HG02943 (cell line): ENCODE results near the gene RAB10.
"Not testable (repeated sequence)": the region's sequence is repeated elsewhere in the genome, so short reads cannot be mapped to it uniquely, and the experiment has no call there.

ENCODE experiments used
- ATAC-seq: cut with Tn5 transposase; IDR thresholded peaks from one replicate; pipeline ENCODE4 v1.9.1; 2021; ENCODE audit warnings: mild to moderate bottlenecking, low read depth, moderate library complexity; ENCODE audit not compliant: unreplicated experiment

RAB10 gene

DNA sequence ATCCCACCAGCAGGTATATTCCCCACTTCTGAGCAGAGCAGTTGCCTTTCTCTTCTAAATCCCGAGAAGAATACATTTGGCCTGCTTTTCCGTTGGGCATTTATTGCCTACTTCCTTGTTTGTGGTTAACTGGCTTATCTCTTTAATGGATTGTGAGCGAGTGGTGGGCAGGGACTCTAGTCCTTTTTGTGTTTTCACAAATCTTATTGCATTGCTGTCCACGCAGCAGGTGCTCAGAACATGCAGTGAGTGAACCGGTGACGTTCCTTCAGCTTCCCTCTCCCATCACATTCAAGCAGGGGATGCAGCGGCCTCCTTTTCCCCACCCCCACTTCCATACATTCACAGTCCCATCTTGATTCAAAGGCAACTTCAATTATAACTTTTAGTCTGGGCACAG, 110.1 kb downstream of the RAB10 start:
- ATAC-seq: no peak

GRCh38 chr2:26144953-26145680, 111.2 kb downstream of the RAB10 start:
- no peak for ATAC-seq

GRCh38 chr2:26148501-26148900, 114.6 kb downstream of the RAB10 start:
- no peak for ATAC-seq

DNA sequence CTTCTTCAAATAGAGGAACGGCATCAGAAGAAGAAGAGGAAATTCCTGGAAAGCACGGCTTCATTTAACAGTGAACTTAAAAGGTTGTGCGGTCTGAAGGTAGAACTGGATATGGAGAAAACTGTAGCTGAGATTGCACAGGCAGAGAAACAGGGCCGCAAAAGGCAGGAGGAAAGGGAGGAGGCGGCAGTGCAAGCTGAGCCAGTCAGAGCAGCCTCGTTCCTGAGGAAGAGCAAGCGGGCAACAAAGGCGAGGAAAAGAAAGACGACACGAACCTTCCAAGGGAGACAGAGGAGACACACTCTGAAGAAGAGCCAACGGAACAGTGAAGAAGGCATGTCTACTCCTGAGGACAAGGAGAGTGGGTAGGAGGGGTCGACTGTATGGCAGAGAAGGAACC, 116.4 kb downstream of the RAB10 start:
- no peak for ATAC-seq

DNA sequence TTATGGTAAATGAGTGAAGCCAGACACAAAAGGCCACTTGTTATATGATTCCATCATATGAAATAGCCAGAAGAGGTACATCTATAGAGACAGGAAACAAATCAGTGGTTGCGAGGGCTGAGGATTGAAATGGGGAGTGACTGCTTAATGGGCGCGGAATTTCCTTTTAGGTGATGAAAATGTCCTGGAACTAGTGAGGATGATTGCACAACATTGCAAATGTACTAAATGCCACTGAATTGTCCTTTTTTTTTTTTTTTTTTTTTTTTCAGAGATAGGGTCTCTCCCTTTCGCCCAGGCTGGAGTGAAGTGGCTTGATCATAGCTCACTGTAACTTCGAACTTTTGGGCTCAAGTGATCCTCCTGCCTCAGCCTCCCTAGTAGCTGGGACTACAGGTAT, 123.7 kb downstream of the RAB10 start:
- no peak for ATAC-seq

GRCh38 chr2:26161926-26162325, 128.0 kb downstream of the RAB10 start:
- no peak for ATAC-seq

DNA sequence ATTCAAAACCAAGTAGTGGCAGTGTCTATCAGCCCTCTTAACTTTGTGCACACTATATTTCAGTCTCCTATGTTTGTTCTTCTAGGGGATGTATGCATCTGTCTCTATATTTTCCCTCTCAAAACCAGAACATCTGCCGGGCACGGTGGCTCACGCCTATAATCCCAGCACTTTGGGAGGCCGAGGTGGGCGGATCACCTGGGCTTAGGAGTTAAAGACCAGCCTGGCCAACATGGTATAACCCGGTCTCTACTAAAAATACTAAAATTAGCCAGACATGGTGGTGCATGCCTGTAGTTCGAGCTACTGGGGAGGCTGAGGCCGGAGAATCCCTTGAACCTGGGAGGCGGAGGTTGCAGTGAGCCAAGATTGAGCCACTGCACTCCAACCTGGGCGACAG, 129.1 kb downstream of the RAB10 start:
- no peak for ATAC-seq

DNA sequence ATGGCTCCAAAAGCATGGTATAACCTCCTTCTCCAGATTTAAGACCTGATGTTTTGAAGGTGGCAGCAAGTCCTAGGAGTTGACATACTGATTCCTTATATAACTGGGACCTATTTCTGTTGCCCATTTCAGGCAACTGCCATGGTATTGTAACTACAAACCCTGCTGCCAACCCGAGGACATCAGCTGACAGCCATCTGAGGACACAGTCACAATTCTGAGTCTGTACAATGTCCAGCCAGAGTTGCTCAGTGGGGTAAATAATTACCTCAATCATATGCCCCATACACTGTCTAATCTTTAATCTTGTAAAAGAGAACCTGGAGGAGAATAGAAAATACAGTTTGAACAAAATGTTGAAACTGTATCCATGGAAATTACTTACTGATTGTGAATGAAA, 130.3 kb downstream of the RAB10 start:
- no peak for ATAC-seq

DNA sequence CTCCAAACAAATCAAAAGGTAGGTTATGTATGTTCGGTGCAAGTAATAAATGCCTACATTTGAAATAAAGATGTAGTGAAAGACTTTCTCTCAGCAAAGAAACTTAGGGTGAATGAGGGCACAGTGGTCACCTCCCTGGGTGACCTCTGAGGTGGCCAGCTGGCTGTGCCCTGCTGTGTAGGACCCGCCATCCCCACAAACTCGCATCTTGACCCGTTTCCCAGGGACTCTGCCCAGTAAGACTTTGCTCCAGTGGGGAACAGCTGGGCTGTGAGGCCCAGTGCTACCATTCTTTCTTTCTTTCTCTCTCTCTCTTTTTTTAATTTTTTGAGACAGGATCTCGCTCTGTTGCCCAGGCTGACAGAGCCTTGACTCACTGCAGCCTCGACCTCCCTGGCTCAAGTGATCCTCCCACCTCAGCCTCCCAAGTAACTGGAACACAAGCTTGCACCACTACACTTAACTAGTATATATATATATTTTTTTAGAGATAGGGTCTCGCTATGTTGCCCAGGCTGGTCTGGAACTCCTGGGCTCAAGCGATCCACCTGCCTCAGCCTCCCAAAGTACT, 130.8 kb downstream of the RAB10 start:
- ATAC-seq: no peak

- no peak for ATAC-seq
These were observed 131.5 kb downstream of the RAB10 start for GRCh38 chr2:26165403-26165802.

DNA sequence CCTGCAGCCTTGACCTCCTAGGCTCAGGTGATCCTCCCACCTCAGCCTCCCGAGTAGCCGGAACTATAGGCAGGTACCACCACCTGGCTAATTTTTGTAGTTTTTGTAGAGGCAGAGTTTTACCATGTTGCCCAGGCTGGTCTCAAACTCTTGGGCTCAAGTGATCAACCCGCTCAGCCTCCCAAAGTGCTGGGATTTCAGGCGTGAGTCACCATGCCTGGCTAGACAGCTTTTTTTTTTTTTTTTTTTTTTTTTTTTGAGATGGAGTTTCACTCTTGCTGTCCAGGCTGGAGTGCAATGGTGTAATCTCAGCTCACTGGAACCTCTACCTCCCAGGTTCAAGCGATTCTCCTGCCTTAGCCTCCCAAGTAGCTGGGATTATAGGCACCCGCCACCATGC, 132.7 kb downstream of the RAB10 start:
- not testable (repeated sequence) for ATAC-seq

GRCh38 chr2:26168785-26169184, 134.9 kb downstream of the RAB10 start:
- no peak for ATAC-seq

DNA sequence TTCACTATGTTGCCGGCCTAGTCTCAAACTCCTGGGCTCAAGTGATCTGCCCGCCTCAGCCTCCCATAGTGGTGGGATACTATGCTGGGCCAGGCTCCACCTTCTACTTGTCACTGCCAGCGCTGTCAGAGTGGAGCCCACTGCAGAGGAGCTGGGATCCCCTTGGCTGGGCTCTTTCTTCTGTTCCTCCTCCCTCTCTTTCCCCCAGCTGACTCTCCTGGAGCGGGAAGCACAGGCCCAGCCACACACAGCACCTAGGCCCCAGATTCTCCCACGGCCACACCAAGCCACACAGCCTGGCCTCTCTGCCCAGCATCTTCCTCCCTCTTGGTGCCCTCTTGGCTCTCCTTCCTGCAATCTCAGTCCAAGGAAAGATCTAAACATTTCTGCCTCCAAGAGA, 135.3 kb downstream of the RAB10 start:
- no peak for ATAC-seq

GRCh38 chr2:26169681-26170414, 136.0 kb downstream of the RAB10 start:
- no peak for ATAC-seq

DNA sequence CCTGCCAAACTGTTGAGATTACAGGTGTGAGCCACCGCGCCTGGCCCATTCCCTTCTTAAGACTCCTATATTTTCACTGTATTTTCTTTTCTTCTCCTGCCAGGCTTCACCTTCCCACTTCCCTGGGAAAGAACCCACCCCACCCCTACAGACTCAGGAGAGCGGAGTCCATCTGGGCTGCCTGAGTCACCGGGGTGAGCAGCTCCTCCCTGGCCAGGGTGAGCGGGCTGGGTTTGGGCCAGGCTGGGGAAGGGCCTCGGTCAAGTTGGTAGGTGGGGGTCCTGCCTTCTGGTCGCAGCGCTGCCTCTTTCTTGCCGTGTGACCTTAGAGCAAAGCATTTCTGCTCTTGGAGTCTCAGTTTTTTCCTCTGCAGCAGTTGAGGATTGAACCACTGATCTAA, 136.9 kb downstream of the RAB10 start:
- no peak for ATAC-seq

GRCh38 chr2:26172189-26172870, 138.4 kb downstream of the RAB10 start:
- ATAC-seq: no peak

DNA sequence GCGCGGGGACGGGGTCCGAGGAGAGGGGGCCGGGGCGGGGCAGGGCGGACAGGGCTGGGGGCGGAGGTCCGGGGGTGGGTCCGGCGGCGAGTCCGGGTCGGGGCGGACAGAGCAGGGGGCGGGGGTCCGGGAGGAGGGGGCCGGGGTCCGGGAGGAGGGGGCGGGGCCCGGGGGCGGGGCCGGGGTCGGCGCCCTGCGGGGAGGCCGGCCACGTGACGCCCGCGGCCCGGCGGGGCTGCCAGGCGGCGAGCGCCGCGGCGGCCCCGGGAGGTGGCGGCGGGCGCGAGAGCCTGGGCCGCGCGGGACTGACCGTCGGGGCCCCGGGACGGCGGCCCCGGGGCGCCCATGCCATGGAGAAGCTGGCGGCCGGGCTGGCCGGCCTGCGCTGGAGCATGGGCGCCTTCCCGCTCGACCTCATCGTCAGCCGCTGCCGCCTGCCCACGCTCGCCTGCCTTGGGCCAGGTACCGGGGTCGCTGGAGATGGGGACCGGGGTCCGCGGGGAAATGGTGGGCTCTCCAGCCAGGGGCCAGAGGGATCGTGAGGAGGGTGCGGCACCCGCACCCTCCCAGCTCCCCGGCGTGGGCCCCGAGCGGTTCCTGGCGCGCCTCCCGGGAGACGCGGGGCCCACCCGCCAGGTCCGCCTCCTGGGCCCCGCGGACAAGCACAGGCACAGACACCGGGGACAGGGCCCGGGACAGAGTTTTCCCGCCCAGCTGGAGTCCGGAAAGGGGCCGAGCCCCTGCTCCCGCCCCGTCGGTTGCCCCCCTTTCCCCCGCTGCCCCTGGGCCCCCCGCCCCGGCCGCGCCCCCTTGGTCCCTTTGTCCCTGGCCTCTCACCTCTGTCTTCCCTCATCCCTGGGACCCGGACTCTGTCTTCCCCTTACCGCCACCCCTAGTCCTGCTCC, 139.2 kb downstream of the RAB10 start, which contains the start of gene GAREM2:
Gene GAREM2 (plus strand): TSS at position 218 of the 905 bp plus-strand sequence. CDS start 133 bp downstream, at position 351.
- ATAC-seq: no peak

- ATAC-seq: no peak
These were observed 140.0 kb downstream of the RAB10 start for GRCh38 chr2:26173776-26174482.

DNA sequence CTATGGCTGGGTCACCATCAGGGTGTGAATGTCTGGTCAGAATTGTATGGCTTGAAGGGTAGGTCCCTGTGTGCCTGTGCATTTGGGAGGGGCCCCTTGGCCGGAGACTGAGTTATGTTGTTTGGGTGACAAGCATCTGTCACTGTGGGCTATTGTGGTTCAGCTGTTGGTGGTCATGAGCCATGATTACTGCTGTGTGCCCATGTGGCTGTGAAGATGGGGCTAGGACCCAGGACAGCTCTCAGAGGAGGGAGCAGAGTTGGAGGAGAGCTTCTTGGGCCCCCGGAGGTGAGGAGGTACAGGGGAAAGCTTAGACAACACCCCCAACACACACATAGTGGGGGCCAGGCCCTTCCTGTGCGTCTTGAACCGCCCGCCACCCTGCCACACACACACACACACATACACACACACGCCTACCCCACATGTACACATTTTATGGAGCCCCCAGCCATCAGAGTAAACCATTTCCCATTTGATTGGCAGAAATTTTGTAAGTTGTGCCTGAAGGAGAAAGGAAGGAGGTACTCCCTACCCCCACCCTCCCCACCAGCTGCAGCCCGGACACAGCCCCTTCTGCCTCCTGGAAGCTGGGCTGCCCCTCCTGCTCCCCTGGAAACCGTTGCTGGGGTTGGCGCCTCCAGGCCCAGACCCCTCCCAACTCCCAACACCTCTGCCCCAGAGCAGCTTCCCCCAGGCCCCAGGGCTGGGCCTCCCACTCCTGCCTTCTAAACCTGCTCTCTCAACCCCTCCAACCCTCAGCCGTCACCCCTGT, 141.0 kb downstream of the RAB10 start:
- ATAC-seq: no peak
